Measurements from ENCODE around the gene RNF19B. TPM values are rescaled to one million over a fixed set of nuclear protein-coding genes. Genes with fewer than 3 reads are reported as not detected.

Gene RNF19B
- total RNA-seq: 19.5 and 24.0 TPM in 2 replicates

GRCh38 chr1:32964461-32965250, at the start of gene RNF19B:
TSS of gene RNF19B (minus strand) at chr1:32964809. CDS start at chr1:32964685, 124 bp downstream.

GRCh38 chr1:32900956-32901822, 63.4 kb downstream of the RNF19B start, which contains the start of gene TMEM54:
TSS of gene TMEM54 (minus strand) at chr1:32901389. CDS start at chr1:32901238, 151 bp downstream.

Other genes with a start within 250 kb of the RNF19B start
- 234 and 277 TPM in 2 replicates for gene YARS1, start 147.5 kb downstream of the RNF19B start, total RNA-seq
- gene S100PBP, start 147.2 kb downstream of the RNF19B start, total RNA-seq: 70.5 and 74.5 TPM in 2 replicates
- gene FNDC5, start 93.9 kb downstream of the RNF19B start, total RNA-seq: 0.22 and 1.9 TPM in 2 replicates
- not detected in 2 replicates for gene HPCA, start 78.3 kb downstream of the RNF19B start, total RNA-seq
- 53.0 and 70.0 TPM in 2 replicates for gene TMEM54, start 63.4 kb downstream of the RNF19B start, total RNA-seq
- 209 and 227 TPM in 2 replicates for gene AK2, start 72.1 kb upstream of the RNF19B start, total RNA-seq
- 4.7 and 8.0 TPM in 2 replicates for gene AZIN2, start 116.3 kb upstream of the RNF19B start, total RNA-seq
- gene TRIM62, start 217.2 kb upstream of the RNF19B start, total RNA-seq: 1.4 and 1.7 TPM in 2 replicates